ENCODE data around the gene CTIF.

DNA sequence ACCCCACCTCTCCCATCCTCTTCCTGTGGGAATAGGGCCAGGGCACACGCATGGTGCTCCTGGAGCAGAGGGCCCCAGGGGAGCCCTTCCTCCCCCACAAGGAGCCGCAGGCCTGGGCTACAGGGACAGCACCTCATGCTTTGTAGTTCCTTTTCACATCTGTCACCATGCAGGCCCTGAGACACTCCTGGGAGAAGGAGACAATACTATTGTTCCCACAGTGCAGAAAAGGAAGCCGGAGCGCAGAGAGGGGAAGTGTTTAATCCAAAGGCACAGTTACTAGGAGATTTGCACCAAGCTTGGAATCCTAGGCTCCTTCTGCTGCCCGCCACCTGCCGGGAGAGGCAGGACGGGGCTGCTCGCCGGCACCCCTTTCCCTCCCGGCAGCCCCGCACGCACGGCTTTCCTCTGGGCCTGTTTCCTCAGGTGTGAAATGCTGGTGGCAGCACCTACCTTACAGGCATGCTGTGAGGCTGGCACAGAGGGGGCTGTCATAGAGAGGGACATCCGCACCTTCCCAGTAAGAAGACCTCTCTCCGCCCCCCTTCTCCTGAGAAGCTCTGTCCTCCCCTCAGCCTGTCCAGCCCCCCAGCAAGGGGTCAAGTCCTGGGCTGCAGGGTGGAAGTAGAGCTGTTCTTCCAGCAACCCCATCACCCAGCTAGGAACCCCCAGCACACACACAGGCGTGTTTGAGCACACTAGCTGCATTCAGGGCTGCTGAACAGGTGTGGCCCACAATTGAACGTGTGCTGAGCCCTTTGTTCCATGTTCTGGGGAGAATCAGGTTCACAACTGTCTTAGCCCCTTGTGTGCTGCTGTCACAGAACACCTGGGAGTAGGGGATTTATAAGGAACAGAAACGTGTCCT lies 349.3 kb downstream of the CTIF start:
- TF ChIP-seq, protein P1, sequence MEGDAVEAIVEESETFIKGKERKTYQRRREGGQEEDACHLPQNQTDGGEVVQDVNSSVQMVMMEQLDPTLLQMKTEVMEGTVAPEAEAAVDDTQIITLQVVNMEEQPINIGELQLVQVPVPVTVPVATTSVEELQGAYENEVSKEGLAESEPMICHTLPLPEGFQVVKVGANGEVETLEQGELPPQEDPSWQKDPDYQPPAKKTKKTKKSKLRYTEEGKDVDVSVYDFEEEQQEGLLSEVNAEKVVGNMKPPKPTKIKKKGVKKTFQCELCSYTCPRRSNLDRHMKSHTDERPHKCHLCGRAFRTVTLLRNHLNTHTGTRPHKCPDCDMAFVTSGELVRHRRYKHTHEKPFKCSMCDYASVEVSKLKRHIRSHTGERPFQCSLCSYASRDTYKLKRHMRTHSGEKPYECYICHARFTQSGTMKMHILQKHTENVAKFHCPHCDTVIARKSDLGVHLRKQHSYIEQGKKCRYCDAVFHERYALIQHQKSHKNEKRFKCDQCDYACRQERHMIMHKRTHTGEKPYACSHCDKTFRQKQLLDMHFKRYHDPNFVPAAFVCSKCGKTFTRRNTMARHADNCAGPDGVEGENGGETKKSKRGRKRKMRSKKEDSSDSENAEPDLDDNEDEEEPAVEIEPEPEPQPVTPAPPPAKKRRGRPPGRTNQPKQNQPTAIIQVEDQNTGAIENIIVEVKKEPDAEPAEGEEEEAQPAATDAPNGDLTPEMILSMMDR (IDR thresholded peaks at IDR 0.05) = no peak
- no peak for TF ChIP-seq POLR2A (IDR thresholded peaks at IDR 0.05)
